WTC11 (cell line): ENCODE measurements around the gene MSI2. TPM values are rescaled to one million over a fixed set of nuclear protein-coding genes. Genes with fewer than 3 reads are reported as not detected.

Experiments used
- ATAC-seq: fragments of 200-7000 bp; cut with Tn5 transposase; 2 replicates; pipeline ENCODE4 v1.10.0; 2021; ENCODE audit warnings: mild to moderate bottlenecking, moderate library complexity
- CTCF ChIA-PET: fragments of 300-600 bp; sonication (Branson Sonifier 250); formaldehyde crosslinking; loops from one replicate; lab custom pipeline; 2021; ENCODE audit warnings: antibody characterized with exemption; lab: Charles Lee
- POLR2A ChIA-PET: fragments of 350-600 bp; sonication (Branson Sonifier 250); formaldehyde crosslinking; loops from one replicate; lab custom pipeline; 2021; ENCODE audit warnings: antibody characterized with exemption; lab: Charles Lee
- DNase-seq: peaks from one replicate; pipeline ENCODE4 v3.0.0; 2021; ENCODE audit warnings: low spot score
- H3K27ac Mint-ChIP-seq: 2 replicates; pipeline ENCODE4 v1.8.0; 2021; ENCODE audit warnings: mixed read lengths
- H3K27me3 Mint-ChIP-seq: 2 replicates; pipeline ENCODE4 v1.8.0; 2021; ENCODE audit warnings: low read depth, mild to moderate bottlenecking, moderate library complexity, mixed read lengths
- H3K36me3 Mint-ChIP-seq: 2 replicates; pipeline ENCODE4 v1.8.0; 2021; ENCODE audit warnings: mixed read lengths
- H3K4me1 Mint-ChIP-seq: 2 replicates; pipeline ENCODE4 v1.8.0; 2022; ENCODE audit warnings: mixed read lengths
- H3K4me3 Mint-ChIP-seq: 2 replicates; pipeline ENCODE4 v1.8.0; 2021; ENCODE audit warnings: mild to moderate bottlenecking, moderate library complexity, mixed read lengths
- H3K9me3 Mint-ChIP-seq: 2 replicates; pipeline ENCODE4 v1.8.0; 2021; ENCODE audit warnings: mixed read lengths
- ATF1 ChIP-seq: sonication (generic); formaldehyde crosslinking; IDR thresholded peaks from 2 replicates; pipeline ENCODE4 v1.8.1; 2023; ENCODE audit warnings: mild to moderate bottlenecking, moderate library complexity, missing genetic modification reagents
- CBFB ChIP-seq: sonication (generic); formaldehyde crosslinking; IDR thresholded peaks from 2 replicates; pipeline ENCODE4 v1.8.1; 2022; ENCODE audit warnings: mild to moderate bottlenecking, low read depth, missing genetic modification reagents
- MXD4 ChIP-seq: fragments of 250-450 bp; sonication (Bioruptor Pico); IDR thresholded peaks from 2 replicates; pipeline ENCODE4 v1.8.0; 2021; ENCODE audit warnings: mild to moderate bottlenecking, moderate library complexity, borderline replicate concordance
- MYBL2 ChIP-seq: sonication (generic); formaldehyde crosslinking; IDR thresholded peaks from 2 replicates; pipeline ENCODE4 v1.8.1; 2023; ENCODE audit warnings: mild to moderate bottlenecking, moderate library complexity, missing genetic modification reagents
- RORB ChIP-seq: fragments of 250-450 bp; sonication (Bioruptor Pico); IDR thresholded peaks from 2 replicates; pipeline ENCODE4 v1.9.0; 2021; ENCODE audit warnings: mild to moderate bottlenecking
- SMAD3 ChIP-seq: sonication (generic); formaldehyde crosslinking; IDR thresholded peaks from 2 replicates; pipeline ENCODE4 v1.8.0; 2022; ENCODE audit warnings: missing genetic modification reagents, mild to moderate bottlenecking, borderline replicate concordance
- ZNF263 ChIP-seq: sonication (generic); formaldehyde crosslinking; IDR thresholded peaks from 2 replicates; pipeline ENCODE4 v1.8.1; 2022; ENCODE audit warnings: low read depth, mild to moderate bottlenecking, moderate library complexity, missing genetic modification reagents
- ZNF396 ChIP-seq: fragments of 250-450 bp; sonication (Bioruptor Pico); IDR thresholded peaks from 2 replicates; pipeline ENCODE4 v1.8.0; 2021; ENCODE audit warnings: mild to moderate bottlenecking, moderate library complexity, borderline replicate concordance
- total RNA-seq: library from RNA; stranded (reverse); gene quantifications from 3 replicates; pipeline ENCODE4 v1.2.3, GENCODE V29; 2021
- TF ChIP-seq, protein P1 (sequence below): sonication (generic); formaldehyde crosslinking; conservative IDR thresholded peaks from 2 replicates; pipeline ENCODE4 v1.8.1; 2022; ENCODE audit warnings: mild to moderate bottlenecking, missing genetic modification reagents
- TF ChIP-seq, protein P2 (sequence below): sonication (generic); formaldehyde crosslinking; IDR thresholded peaks from 2 replicates; pipeline ENCODE4 v1.8.1; 2023; ENCODE audit warnings: mild to moderate bottlenecking, missing genetic modification reagents, borderline replicate concordance
- TF ChIP-seq, protein P3 (sequence below): sonication (generic); formaldehyde crosslinking; IDR thresholded peaks from 2 replicates; pipeline ENCODE4 v1.8.0; 2023; ENCODE audit warnings: missing genetic modification reagents, mild to moderate bottlenecking, borderline replicate concordance
- TF ChIP-seq, protein P4 (sequence below): sonication (generic); formaldehyde crosslinking; IDR thresholded peaks from 2 replicates; pipeline ENCODE4 v1.8.0; 2023; ENCODE audit warnings: missing genetic modification reagents
- TF ChIP-seq, protein P5 (sequence below): sonication (generic); formaldehyde crosslinking; IDR thresholded peaks from 2 replicates; pipeline ENCODE4 v1.8.1; 2022; ENCODE audit warnings: mild to moderate bottlenecking, missing genetic modification reagents, moderate library complexity, borderline replicate concordance
- TF ChIP-seq, protein P6 (sequence below): fragments of 250-450 bp; sonication (Bioruptor Pico); conservative IDR thresholded peaks from 2 replicates; pipeline ENCODE4 v1.9.0; 2021; ENCODE audit warnings: mild to moderate bottlenecking
- TF ChIP-seq, protein P7 (sequence below): fragments of 250-450 bp; sonication (Bioruptor Pico); IDR thresholded peaks from 2 replicates; pipeline ENCODE4 v1.9.0; 2021; ENCODE audit warnings: moderate library complexity, mild to moderate bottlenecking, inconsistent platforms, borderline replicate concordance
- TF ChIP-seq, protein P8 (sequence below): fragments of 250-450 bp; sonication (Bioruptor Pico); IDR thresholded peaks from 2 replicates; pipeline ENCODE4 v1.9.0; 2021; ENCODE audit warnings: mild to moderate bottlenecking
- TF ChIP-seq, protein P9 (sequence below): sonication (generic); formaldehyde crosslinking; IDR thresholded peaks from 2 replicates; pipeline ENCODE4 v1.8.1; 2022; ENCODE audit warnings: mild to moderate bottlenecking, moderate library complexity, missing genetic modification reagents

MSI2 gene
- total RNA-seq, 1 experiment from 2014 or later = 82.1 TPM

DNA sequence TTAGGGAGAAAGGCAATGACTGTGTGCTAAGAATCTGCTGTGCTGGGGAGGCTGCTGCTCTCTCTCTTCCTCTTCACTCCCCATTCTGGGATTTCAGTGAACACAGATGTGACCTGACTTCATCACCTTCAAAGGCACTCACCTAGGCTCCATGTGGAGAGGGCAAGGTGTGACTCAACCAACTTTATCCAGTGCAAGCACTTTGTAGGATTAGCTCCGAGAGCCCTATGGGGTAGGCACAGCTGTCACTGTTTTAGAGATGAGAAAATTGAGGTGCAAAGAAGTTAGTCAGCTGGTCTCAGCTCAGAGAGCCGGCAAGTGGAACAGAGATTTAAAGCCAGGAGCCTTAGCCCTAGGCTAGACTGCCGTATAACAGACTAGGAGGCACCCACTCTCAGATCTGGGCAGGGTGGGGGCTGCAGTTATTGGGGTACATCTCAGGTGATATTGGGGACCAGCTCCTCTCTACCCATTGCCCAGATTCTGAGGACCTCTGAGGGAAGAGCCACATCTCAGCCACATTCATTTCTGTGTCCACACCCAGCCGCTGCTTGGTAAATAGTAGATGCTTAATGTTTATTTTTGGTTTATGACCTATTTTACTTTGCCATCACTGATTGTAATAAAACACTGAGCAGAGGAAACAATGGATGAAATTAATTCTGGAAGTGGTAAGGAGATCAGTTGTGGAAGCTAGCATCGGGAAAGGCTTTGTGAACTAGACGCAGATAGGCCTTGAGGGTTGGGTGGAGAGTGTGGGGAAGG lies 350.0 kb downstream of the MSI2 start:
- H3K9me3 Mint-ChIP-seq = no peaks in the 10 kb centered on the region
- H3K27ac Mint-ChIP-seq = no peak overlapping the region
- ATAC-seq = no peak
- ChIA-PET CTCF (interaction anchor here (1.1 to 3.1 kb wide), 5 partner anchors 8 to 363 kb away, joined by 3 to 20 read pairs (median 4); no protein-coding TSS in a partner anchor), POLR2A (no interaction called here)
- H3K4me3 Mint-ChIP-seq = no peak overlapping the region
- no peak for DNase-seq
- H3K4me1 Mint-ChIP-seq = peaks cover 45% of the 10 kb centered on the region
- no peaks in the 10 kb centered on the region for H3K27me3 Mint-ChIP-seq
- H3K36me3 Mint-ChIP-seq = no peaks in the 10 kb centered on the region
- TF ChIP-seq, protein P1, sequence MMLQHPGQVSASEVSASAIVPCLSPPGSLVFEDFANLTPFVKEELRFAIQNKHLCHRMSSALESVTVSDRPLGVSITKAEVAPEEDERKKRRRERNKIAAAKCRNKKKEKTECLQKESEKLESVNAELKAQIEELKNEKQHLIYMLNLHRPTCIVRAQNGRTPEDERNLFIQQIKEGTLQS (CRISPR knock-in tag) = no peak
- TF ChIP-seq SMAD3 = no peak
- TF ChIP-seq CBFB = no peak
- TF ChIP-seq, protein P2, sequence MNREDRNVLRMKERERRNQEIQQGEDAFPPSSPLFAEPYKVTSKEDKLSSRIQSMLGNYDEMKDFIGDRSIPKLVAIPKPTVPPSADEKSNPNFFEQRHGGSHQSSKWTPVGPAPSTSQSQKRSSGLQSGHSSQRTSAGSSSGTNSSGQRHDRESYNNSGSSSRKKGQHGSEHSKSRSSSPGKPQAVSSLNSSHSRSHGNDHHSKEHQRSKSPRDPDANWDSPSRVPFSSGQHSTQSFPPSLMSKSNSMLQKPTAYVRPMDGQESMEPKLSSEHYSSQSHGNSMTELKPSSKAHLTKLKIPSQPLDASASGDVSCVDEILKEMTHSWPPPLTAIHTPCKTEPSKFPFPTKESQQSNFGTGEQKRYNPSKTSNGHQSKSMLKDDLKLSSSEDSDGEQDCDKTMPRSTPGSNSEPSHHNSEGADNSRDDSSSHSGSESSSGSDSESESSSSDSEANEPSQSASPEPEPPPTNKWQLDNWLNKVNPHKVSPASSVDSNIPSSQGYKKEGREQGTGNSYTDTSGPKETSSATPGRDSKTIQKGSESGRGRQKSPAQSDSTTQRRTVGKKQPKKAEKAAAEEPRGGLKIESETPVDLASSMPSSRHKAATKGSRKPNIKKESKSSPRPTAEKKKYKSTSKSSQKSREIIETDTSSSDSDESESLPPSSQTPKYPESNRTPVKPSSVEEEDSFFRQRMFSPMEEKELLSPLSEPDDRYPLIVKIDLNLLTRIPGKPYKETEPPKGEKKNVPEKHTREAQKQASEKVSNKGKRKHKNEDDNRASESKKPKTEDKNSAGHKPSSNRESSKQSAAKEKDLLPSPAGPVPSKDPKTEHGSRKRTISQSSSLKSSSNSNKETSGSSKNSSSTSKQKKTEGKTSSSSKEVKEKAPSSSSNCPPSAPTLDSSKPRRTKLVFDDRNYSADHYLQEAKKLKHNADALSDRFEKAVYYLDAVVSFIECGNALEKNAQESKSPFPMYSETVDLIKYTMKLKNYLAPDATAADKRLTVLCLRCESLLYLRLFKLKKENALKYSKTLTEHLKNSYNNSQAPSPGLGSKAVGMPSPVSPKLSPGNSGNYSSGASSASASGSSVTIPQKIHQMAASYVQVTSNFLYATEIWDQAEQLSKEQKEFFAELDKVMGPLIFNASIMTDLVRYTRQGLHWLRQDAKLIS (CRISPR knock-in tag) = no peak
- TF ChIP-seq, protein P3, sequence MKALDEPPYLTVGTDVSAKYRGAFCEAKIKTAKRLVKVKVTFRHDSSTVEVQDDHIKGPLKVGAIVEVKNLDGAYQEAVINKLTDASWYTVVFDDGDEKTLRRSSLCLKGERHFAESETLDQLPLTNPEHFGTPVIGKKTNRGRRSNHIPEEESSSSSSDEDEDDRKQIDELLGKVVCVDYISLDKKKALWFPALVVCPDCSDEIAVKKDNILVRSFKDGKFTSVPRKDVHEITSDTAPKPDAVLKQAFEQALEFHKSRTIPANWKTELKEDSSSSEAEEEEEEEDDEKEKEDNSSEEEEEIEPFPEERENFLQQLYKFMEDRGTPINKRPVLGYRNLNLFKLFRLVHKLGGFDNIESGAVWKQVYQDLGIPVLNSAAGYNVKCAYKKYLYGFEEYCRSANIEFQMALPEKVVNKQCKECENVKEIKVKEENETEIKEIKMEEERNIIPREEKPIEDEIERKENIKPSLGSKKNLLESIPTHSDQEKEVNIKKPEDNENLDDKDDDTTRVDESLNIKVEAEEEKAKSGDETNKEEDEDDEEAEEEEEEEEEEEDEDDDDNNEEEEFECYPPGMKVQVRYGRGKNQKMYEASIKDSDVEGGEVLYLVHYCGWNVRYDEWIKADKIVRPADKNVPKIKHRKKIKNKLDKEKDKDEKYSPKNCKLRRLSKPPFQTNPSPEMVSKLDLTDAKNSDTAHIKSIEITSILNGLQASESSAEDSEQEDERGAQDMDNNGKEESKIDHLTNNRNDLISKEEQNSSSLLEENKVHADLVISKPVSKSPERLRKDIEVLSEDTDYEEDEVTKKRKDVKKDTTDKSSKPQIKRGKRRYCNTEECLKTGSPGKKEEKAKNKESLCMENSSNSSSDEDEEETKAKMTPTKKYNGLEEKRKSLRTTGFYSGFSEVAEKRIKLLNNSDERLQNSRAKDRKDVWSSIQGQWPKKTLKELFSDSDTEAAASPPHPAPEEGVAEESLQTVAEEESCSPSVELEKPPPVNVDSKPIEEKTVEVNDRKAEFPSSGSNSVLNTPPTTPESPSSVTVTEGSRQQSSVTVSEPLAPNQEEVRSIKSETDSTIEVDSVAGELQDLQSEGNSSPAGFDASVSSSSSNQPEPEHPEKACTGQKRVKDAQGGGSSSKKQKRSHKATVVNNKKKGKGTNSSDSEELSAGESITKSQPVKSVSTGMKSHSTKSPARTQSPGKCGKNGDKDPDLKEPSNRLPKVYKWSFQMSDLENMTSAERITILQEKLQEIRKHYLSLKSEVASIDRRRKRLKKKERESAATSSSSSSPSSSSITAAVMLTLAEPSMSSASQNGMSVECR (CRISPR knock-in tag) = no peak
- no peak for TF ChIP-seq MXD4 (CRISPR knock-in tag)
- TF ChIP-seq RORB (CRISPR knock-in tag) = no peak
- TF ChIP-seq, protein P4, sequence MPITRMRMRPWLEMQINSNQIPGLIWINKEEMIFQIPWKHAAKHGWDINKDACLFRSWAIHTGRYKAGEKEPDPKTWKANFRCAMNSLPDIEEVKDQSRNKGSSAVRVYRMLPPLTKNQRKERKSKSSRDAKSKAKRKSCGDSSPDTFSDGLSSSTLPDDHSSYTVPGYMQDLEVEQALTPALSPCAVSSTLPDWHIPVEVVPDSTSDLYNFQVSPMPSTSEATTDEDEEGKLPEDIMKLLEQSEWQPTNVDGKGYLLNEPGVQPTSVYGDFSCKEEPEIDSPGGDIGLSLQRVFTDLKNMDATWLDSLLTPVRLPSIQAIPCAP (CRISPR knock-in tag) = no peak
- TF ChIP-seq, protein P5, sequence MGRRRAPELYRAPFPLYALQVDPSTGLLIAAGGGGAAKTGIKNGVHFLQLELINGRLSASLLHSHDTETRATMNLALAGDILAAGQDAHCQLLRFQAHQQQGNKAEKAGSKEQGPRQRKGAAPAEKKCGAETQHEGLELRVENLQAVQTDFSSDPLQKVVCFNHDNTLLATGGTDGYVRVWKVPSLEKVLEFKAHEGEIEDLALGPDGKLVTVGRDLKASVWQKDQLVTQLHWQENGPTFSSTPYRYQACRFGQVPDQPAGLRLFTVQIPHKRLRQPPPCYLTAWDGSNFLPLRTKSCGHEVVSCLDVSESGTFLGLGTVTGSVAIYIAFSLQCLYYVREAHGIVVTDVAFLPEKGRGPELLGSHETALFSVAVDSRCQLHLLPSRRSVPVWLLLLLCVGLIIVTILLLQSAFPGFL (CRISPR knock-in tag) = no peak
- TF ChIP-seq, protein P6, sequence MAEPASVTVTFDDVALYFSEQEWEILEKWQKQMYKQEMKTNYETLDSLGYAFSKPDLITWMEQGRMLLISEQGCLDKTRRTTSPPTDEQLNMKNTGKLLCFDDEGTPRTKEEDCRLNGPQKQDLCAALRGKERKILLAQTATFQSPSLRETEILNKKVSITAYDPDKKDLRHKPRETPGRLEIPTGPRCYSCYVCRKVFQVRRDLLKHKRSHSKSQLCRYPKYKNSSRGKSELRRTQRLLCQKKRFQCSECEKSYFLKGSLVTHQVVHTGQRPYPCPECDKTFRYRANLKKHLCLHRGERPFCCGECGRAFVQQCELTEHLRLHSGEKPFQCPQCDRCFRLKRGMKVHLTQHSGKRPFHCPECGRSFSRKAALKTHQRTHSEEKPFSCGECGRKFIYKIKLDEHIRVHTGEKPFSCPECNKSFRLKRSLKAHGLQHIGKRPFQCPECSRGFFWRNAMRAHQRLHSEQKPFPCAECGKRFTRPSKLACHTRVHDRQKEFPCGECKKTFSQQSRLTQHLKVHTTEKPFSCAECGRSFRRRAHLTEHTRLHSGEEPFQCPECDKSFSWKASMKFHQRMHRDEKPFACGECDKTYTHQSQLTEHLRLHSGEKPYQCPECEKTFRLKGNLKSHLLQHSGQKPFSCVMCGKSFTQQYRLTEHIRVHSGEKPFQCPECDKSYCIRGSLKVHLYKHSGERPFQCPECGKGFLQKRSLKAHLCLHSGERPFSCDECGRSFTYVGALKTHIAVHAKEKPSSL = no peak
- TF ChIP-seq ZNF396 (CRISPR knock-in tag) = no peak
- TF ChIP-seq, protein P7, sequence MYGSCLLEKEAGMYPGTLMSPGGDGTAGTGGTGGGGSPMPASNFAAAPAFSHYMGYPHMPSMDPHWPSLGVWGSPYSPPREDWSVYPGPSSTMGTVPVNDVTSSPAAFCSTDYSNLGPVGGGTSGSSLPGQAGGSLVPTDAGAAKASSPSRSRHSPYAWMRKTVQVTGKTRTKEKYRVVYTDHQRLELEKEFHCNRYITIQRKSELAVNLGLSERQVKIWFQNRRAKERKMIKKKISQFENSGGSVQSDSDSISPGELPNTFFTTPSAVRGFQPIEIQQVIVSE (CRISPR knock-in tag) = no peak
- TF ChIP-seq, protein P8, sequence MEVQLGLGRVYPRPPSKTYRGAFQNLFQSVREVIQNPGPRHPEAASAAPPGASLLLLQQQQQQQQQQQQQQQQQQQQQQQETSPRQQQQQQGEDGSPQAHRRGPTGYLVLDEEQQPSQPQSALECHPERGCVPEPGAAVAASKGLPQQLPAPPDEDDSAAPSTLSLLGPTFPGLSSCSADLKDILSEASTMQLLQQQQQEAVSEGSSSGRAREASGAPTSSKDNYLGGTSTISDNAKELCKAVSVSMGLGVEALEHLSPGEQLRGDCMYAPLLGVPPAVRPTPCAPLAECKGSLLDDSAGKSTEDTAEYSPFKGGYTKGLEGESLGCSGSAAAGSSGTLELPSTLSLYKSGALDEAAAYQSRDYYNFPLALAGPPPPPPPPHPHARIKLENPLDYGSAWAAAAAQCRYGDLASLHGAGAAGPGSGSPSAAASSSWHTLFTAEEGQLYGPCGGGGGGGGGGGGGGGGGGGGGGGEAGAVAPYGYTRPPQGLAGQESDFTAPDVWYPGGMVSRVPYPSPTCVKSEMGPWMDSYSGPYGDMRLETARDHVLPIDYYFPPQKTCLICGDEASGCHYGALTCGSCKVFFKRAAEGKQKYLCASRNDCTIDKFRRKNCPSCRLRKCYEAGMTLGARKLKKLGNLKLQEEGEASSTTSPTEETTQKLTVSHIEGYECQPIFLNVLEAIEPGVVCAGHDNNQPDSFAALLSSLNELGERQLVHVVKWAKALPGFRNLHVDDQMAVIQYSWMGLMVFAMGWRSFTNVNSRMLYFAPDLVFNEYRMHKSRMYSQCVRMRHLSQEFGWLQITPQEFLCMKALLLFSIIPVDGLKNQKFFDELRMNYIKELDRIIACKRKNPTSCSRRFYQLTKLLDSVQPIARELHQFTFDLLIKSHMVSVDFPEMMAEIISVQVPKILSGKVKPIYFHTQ (CRISPR knock-in tag) = no peak
- TF ChIP-seq, protein P9, sequence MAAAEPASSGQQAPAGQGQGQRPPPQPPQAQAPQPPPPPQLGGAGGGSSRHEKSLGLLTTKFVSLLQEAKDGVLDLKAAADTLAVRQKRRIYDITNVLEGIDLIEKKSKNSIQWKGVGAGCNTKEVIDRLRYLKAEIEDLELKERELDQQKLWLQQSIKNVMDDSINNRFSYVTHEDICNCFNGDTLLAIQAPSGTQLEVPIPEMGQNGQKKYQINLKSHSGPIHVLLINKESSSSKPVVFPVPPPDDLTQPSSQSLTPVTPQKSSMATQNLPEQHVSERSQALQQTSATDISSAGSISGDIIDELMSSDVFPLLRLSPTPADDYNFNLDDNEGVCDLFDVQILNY (CRISPR knock-in tag) = no peak
- TF ChIP-seq ZNF263 (CRISPR knock-in tag) = no peak
- no peak for TF ChIP-seq MYBL2 (CRISPR knock-in tag)
- no peak for TF ChIP-seq ATF1 (CRISPR knock-in tag)
